ENCODE results near the gene KRTAP20-4. TPM values are rescaled to one million over a fixed set of nuclear protein-coding genes. Genes with fewer than 3 reads are reported as not detected.

KRTAP20-4 gene
- total and polyA plus RNA-seq, 3 experiments from 2014 or later, result not detected

DNA sequence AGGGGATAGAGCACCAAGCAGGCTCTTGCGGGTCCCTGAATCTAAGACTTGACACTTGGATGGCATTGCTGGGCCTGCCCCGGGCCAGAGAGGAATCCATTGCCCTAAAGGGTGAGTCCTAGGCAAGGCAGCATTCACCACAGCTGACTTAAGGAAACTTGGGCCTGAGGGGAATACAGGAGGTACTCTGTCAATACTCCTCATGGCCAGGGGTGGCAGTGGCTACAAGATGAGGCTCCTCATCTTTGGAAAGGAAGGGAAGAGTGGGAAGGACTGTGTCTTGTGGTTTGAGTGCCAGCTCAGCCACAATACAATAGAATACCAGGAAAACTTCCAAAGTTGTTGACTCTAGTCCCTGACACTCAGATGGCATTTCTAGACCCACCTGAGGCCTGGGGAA lies 14.5 kb upstream of the KRTAP20-4 start:
- H3K4me3 ChIP-seq (ENCODE audit: low read length), result no peak overlapping the region
- H3K4me1 Mint-ChIP-seq, result no peaks in the 10 kb centered on the region
- POLR2A ChIA-PET, result no interaction called here
- no peaks in the 10 kb centered on the region for H3K4me1 ChIP-seq (ENCODE audit: insufficient read depth, low read length)
- H3K4me3 Mint-ChIP-seq, result no peak overlapping the region
- H3K9me3 Mint-ChIP-seq, result peaks cover 1 to 21% (median 6%) of the 10 kb centered on the region in 5 donors
- H3K36me3 ChIP-seq (ENCODE audit: insufficient read depth, low read length), result no peaks in the 10 kb centered on the region
- H3K27ac Mint-ChIP-seq, result no peak overlapping the region
- DNase-seq, result no peak
- H3K36me3 Mint-ChIP-seq, result no peaks in the 10 kb centered on the region
- H3K9me3 ChIP-seq (ENCODE audit: low read length), result no peaks in the 10 kb centered on the region
- H3K27me3 Mint-ChIP-seq, result peaks cover 0 to 1% of the 10 kb centered on the region in 2 donors
- H3K27me3 ChIP-seq (ENCODE audit: insufficient read depth, low read length, poor library complexity, severe bottlenecking), result no peaks in the 10 kb centered on the region
- H3K27ac ChIP-seq (ENCODE audit: low read depth, low read length), result no peak overlapping the region
- CTCF ChIA-PET, result no interaction called here

- Mint-ChIP-seq H3K27ac (no peak overlapping the region), H3K27me3 (peaks cover 0 to 1% of the 10 kb centered on the region in 2 donors), H3K4me3 (no peak overlapping the region), H3K9me3 (peaks cover 2 to 17% (median 3%) of the 10 kb centered on the region in 5 donors), H3K36me3 (no peaks in the 10 kb centered on the region), H3K4me1 (no peaks in the 10 kb centered on the region)
- H3K36me3 ChIP-seq (ENCODE audit: insufficient read depth, low read length), result no peaks in the 10 kb centered on the region
- H3K27ac ChIP-seq (ENCODE audit: low read depth, low read length), result no peak overlapping the region
- POLR2A ChIA-PET, result no interaction called here
- CTCF ChIA-PET, result no interaction called here
- no peak overlapping the region for H3K4me3 ChIP-seq (ENCODE audit: low read length)
- no peaks in the 10 kb centered on the region for H3K4me1 ChIP-seq (ENCODE audit: insufficient read depth, low read length)
- no peak for DNase-seq
- no peaks in the 10 kb centered on the region for H3K9me3 ChIP-seq (ENCODE audit: low read length)
- H3K27me3 ChIP-seq (ENCODE audit: insufficient read depth, low read length, poor library complexity, severe bottlenecking), result no peaks in the 10 kb centered on the region
Measured at GRCh38 chr21:30612132-30612531, 8.3 kb upstream of the KRTAP20-4 start.

GRCh38 chr21:30613836-30614235 lies 6.6 kb upstream of the KRTAP20-4 start, which contains the start of gene KRTAP6-1:
Gene KRTAP6-1, minus strand, starts transcription at chr21:30613930. Its CDS starts 26 bp downstream, at chr21:30613904.
- Mint-ChIP-seq H3K27ac (no peak within 1 kb of the TSS), H3K27me3 (peaks cover 0 to 1% of the 10 kb centered on the region in 2 donors), H3K4me3 (no peak within 1 kb of the TSS), H3K36me3 (no peaks in the 10 kb centered on the region), H3K9me3 (peaks cover 2 to 13% (median 3%) of the 10 kb centered on the region in 5 donors), H3K4me1 (no peaks in the 10 kb centered on the region)
- CTCF ChIA-PET, result no interaction called here
- H3K36me3 ChIP-seq (ENCODE audit: insufficient read depth, low read length), result no peaks in the 10 kb centered on the region
- H3K4me3 ChIP-seq (ENCODE audit: low read length), result no peak within 1 kb of the TSS
- DNase-seq, result no peak
- POLR2A ChIA-PET, result no interaction called here
- no peaks in the 10 kb centered on the region for H3K9me3 ChIP-seq (ENCODE audit: low read length)
- no peak within 1 kb of the TSS for H3K27ac ChIP-seq (ENCODE audit: low read depth, low read length)
- H3K27me3 ChIP-seq (ENCODE audit: insufficient read depth, low read length, poor library complexity, severe bottlenecking), result no peaks in the 10 kb centered on the region
- no peaks in the 10 kb centered on the region for H3K4me1 ChIP-seq (ENCODE audit: insufficient read depth, low read length)

DNA sequence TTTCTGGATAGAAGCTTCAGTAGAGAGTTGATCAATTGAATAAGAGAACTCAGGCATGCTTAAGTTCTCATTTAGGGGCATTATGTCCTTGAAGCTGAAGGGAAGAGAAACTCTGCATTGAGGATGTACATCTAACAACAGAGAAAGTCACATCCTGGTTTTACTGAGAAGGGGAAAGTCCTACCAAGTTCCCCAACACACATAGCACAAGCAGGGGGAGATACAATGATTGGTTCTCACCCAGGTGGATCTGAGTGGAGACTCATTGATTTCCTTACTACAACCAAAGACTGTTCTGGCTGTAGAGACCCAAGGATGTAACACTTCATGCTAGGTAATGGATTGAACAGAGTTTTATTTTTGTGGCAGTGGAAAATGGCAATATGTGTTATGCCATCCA lies 5.2 kb upstream of the KRTAP20-4 start:
- peaks cover 0 to 1% of the 10 kb centered on the region in 2 donors for H3K27me3 Mint-ChIP-seq
- no peaks in the 10 kb centered on the region for H3K36me3 Mint-ChIP-seq
- Histone ChIP-seq H3K27ac (ENCODE audit: low read depth, low read length) (no peak overlapping the region), H3K9me3 (ENCODE audit: low read length) (no peaks in the 10 kb centered on the region), H3K4me1 (ENCODE audit: insufficient read depth, low read length) (no peaks in the 10 kb centered on the region), H3K4me3 (ENCODE audit: low read length) (no peak overlapping the region), H3K36me3 (ENCODE audit: insufficient read depth, low read length) (no peaks in the 10 kb centered on the region), H3K27me3 (ENCODE audit: insufficient read depth, low read length, poor library complexity, severe bottlenecking) (no peaks in the 10 kb centered on the region)
- no peak overlapping the region for H3K27ac Mint-ChIP-seq
- ChIA-PET POLR2A (no interaction called here), CTCF (no interaction called here)
- no peaks in the 10 kb centered on the region for H3K4me1 Mint-ChIP-seq
- peaks cover 2 to 13% (median 3%) of the 10 kb centered on the region in 5 donors for H3K9me3 Mint-ChIP-seq
- DNase-seq, result no peak
- no peak overlapping the region for H3K4me3 Mint-ChIP-seq

- H3K27me3 Mint-ChIP-seq, result no peaks in the 10 kb centered on the region
Measured at GRCh38 chr21:30616125-30616524, 4.3 kb upstream of the KRTAP20-4 start, which contains the start of gene KRTAP20-1. Gene KRTAP20-1, plus strand, starts transcription at chr21:30616425. Its CDS starts 30 bp downstream, at chr21:30616455.

GRCh38 chr21:30620080-30620479 lies 347 bp upstream of the KRTAP20-4 start:
- no peaks in the 10 kb centered on the region for H3K4me1 Mint-ChIP-seq
- no peak overlapping the region for H3K27ac ChIP-seq (ENCODE audit: low read depth, low read length)
- no peaks in the 10 kb centered on the region for H3K36me3 Mint-ChIP-seq
- H3K27me3 Mint-ChIP-seq, result no peaks in the 10 kb centered on the region
- no peak overlapping the region for H3K4me3 ChIP-seq (ENCODE audit: low read length)
- no peak overlapping the region for H3K27ac Mint-ChIP-seq
- no peak for DNase-seq
- H3K4me3 Mint-ChIP-seq, result no peak overlapping the region
- no peaks in the 10 kb centered on the region for H3K27me3 ChIP-seq (ENCODE audit: insufficient read depth, low read length, poor library complexity, severe bottlenecking)
- H3K4me1 ChIP-seq (ENCODE audit: insufficient read depth, low read length), result no peaks in the 10 kb centered on the region
- ChIA-PET CTCF (no interaction called here), POLR2A (no interaction called here)
- no peaks in the 10 kb centered on the region for H3K36me3 ChIP-seq (ENCODE audit: insufficient read depth, low read length)
- H3K9me3 ChIP-seq (ENCODE audit: low read length), result no peaks in the 10 kb centered on the region
- peaks cover 0 to 5% (median 0%) of the 10 kb centered on the region in 5 donors for H3K9me3 Mint-ChIP-seq

More at GRCh38 chr21:30616125-30616524, 4.3 kb upstream of the KRTAP20-4 start, which contains the start of gene KRTAP20-1:
- Histone ChIP-seq H3K4me1 (ENCODE audit: insufficient read depth, low read length) (no peaks in the 10 kb centered on the region), H3K27me3 (ENCODE audit: insufficient read depth, low read length, poor library complexity, severe bottlenecking) (no peaks in the 10 kb centered on the region), H3K4me3 (ENCODE audit: low read length) (no peak within 1 kb of the TSS), H3K9me3 (ENCODE audit: low read length) (no peaks in the 10 kb centered on the region), H3K27ac (ENCODE audit: low read depth, low read length) (no peak within 1 kb of the TSS), H3K36me3 (ENCODE audit: insufficient read depth, low read length) (no peaks in the 10 kb centered on the region)
- no peaks in the 10 kb centered on the region for H3K4me1 Mint-ChIP-seq
- H3K27ac Mint-ChIP-seq, result no peak within 1 kb of the TSS
- POLR2A ChIA-PET, result no interaction called here
- H3K4me3 Mint-ChIP-seq, result no peak within 1 kb of the TSS
- CTCF ChIA-PET, result no interaction called here
- H3K36me3 Mint-ChIP-seq, result no peaks in the 10 kb centered on the region
- no peak for DNase-seq
- H3K9me3 Mint-ChIP-seq, result peaks cover 0 to 5% (median 2%) of the 10 kb centered on the region in 5 donors

DNA sequence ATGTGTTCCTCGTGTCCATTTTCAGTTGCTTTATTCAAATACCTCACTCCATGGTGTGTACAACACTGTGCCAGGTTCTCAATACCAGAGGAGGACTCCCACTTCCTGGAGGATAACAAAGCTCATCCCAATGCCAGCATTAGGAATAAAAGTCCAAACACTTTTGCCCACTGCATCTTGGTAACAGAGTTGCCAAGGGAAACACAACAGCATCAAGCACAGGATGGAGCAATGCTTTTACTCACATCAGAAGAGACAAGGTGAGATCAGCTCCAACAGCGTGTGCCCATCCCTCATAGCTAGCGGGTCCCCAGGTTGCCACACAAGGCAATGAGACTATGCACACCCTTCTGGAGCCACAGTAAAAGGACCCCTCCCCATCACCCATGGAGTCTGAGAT lies 2.9 kb downstream of the KRTAP20-4 start:
- POLR2A ChIA-PET, result no interaction called here
- Mint-ChIP-seq H3K9me3 (peaks cover 0 to 8% (median 0%) of the 10 kb centered on the region in 5 donors), H3K27ac (no peak overlapping the region), H3K36me3 (no peaks in the 10 kb centered on the region), H3K27me3 (no peaks in the 10 kb centered on the region), H3K4me3 (no peak overlapping the region), H3K4me1 (no peaks in the 10 kb centered on the region)
- Histone ChIP-seq H3K4me1 (ENCODE audit: insufficient read depth, low read length) (no peaks in the 10 kb centered on the region), H3K4me3 (ENCODE audit: low read length) (no peak overlapping the region), H3K27me3 (ENCODE audit: insufficient read depth, low read length, poor library complexity, severe bottlenecking) (no peaks in the 10 kb centered on the region), H3K27ac (ENCODE audit: low read depth, low read length) (no peak overlapping the region), H3K9me3 (ENCODE audit: low read length) (no peaks in the 10 kb centered on the region), H3K36me3 (ENCODE audit: insufficient read depth, low read length) (no peaks in the 10 kb centered on the region)
- no peak for DNase-seq
- CTCF ChIA-PET, result no interaction called here

GRCh38 chr21:30625449-30626165 lies 5.2 kb downstream of the KRTAP20-4 start:
- H3K27ac Mint-ChIP-seq, result no peak overlapping the region
- no peak overlapping the region for H3K4me3 Mint-ChIP-seq
- no peaks in the 10 kb centered on the region for H3K27me3 Mint-ChIP-seq
- Histone ChIP-seq H3K27ac (ENCODE audit: low read depth, low read length) (no peak overlapping the region), H3K36me3 (ENCODE audit: insufficient read depth, low read length) (no peaks in the 10 kb centered on the region), H3K9me3 (ENCODE audit: low read length) (no peaks in the 10 kb centered on the region), H3K4me1 (ENCODE audit: insufficient read depth, low read length) (no peaks in the 10 kb centered on the region), H3K4me3 (ENCODE audit: low read length) (no peak overlapping the region), H3K27me3 (ENCODE audit: insufficient read depth, low read length, poor library complexity, severe bottlenecking) (no peaks in the 10 kb centered on the region)
- H3K9me3 Mint-ChIP-seq, result peaks cover 0 to 8% (median 0%) of the 10 kb centered on the region in 5 donors
- ChIA-PET POLR2A (no interaction called here), CTCF (no interaction called here)
- H3K4me1 Mint-ChIP-seq, result no peaks in the 10 kb centered on the region
- DNase-seq, result no peak
- H3K36me3 Mint-ChIP-seq, result no peaks in the 10 kb centered on the region

Measured in CD8-positive, alpha-beta memory T cell (primary cell).